ENCODE measurements around the gene ALG12. TPM values are rescaled to one million over a fixed set of nuclear protein-coding genes. Genes with fewer than 3 reads are reported as not detected.

Gene ALG12
- total and polyA plus RNA-seq, 2 donors (not counting 1 experiment from before 2014, with no cell fraction given), result 15.2 to 16.6 TPM

GRCh38 chr22:49928555-49929210 is 10.4 kb upstream of the ALG12 start:
- Histone ChIP-seq H3K36me3 (replicated peaks in 1 of 2; ENCODE audit: control extremely low read depth in 1 of 2, control insufficient read depth in 1 of 2, extremely low read depth in 1 of 2, insufficient read depth in 2 of 2, low read length in 1 of 2) (peaks cover 0 to 3% of the 10 kb centered on the region in 2 experiments), H3K9ac (ENCODE audit: low read length) (no peak overlapping the region), H3K79me2 (ENCODE audit: control insufficient read depth, insufficient read depth, low read length) (peaks cover 6% of the 10 kb centered on the region), H3K27me3 (replicated peaks in 1 of 4; ENCODE audit: control extremely low read depth in 1 of 4, control insufficient read depth in 3 of 4, insufficient read depth in 4 of 4, low read length in 3 of 4) (no peaks in the 10 kb centered on the region), H3K4me1 (ENCODE audit: control insufficient read depth in 2 of 2, insufficient read depth in 2 of 2, low read length in 2 of 2) (peaks cover 67 to 79% of the 10 kb centered on the region in 2 donors), H3K9me3 (ENCODE audit: control extremely low read depth in 1 of 3, control insufficient read depth in 2 of 3, insufficient read depth in 1 of 3, low read length in 2 of 3) (peaks cover 0 to 17% (median 0%) of the 10 kb centered on the region in 3 donors), H3K4me2 (replicated peaks; ENCODE audit: low read depth, low read length, poor library complexity, severe bottlenecking) (peak overlapping the region; percentile 82), H3K4me3 (ENCODE audit: control extremely low read depth in 1 of 5, extremely low read depth in 1 of 5, insufficient read depth in 1 of 5, low read depth in 2 of 5, low read length in 4 of 5) (no peak overlapping the region), H2AFZ (ENCODE audit: insufficient read depth, low read depth, low read length, poor library complexity, severe bottlenecking) (peak overlapping the region; percentile 44), H3K27ac (ENCODE audit: low read length in 2 of 2) (no peak overlapping the region), H4K20me1 (ENCODE audit: control insufficient read depth, insufficient read depth, low read length, poor library complexity, severe bottlenecking) (no peaks in the 10 kb centered on the region)
- Mint-ChIP-seq H3K4me3 (peak overlapping the region; percentile 26), H3K4me1 (peaks cover 65% of the 10 kb centered on the region), H3K9me3 (ENCODE audit: insufficient read depth) (no peaks in the 10 kb centered on the region), H3K27me3 (no peaks in the 10 kb centered on the region), H3K27ac (peak overlapping the region; percentile 73)
- 49% methylated on average over 38 of the region's 38 CpGs for WGBS (ENCODE audit: insufficient coverage)
- ATAC-seq (ENCODE audit: low read depth), result no peak
- intact Hi-C loops (cut with micrococcal nuclease), result loop anchor here (5.0 kb wide), 2 partner anchors 101 to 279 kb away; partner anchors contain the start of gene BRD1
- ChIA-PET CTCF (interaction anchor here (0.5 to 2.9 kb wide), 2 partner anchors 102 to 200 kb away, joined by 6 to 31 read pairs; no protein-coding TSS in a partner anchor), POLR2A (interaction anchor here (0.5 to 0.7 kb wide), 2 partner anchors 34 kb away, joined by 3 to 4 read pairs; no protein-coding TSS in a partner anchor)
- DNase-seq, result peak; percentile 47
- TF ChIP-seq CTCF (IDR thresholded peaks at IDR 0.05) (no peak), EZH2 (IDR thresholded peaks at IDR 0.05; ENCODE audit: borderline replicate concordance, insufficient read depth, low read depth, low read length, poor library complexity, severe bottlenecking) (no peak)

GRCh38 chr22:49928185-49928495 is 9.9 kb upstream of the ALG12 start:
- H2AFZ ChIP-seq (ENCODE audit: insufficient read depth, low read depth, low read length, poor library complexity, severe bottlenecking), result no peak overlapping the region

More at GRCh38 chr22:49928185-49928495, 9.9 kb upstream of the ALG12 start:
- H3K9me3 ChIP-seq (ENCODE audit: control extremely low read depth in 1 of 3, control insufficient read depth in 2 of 3, insufficient read depth in 1 of 3, low read length in 2 of 3), result peaks cover 0 to 17% (median 0%) of the 10 kb centered on the region in 3 donors
- Mint-ChIP-seq H3K4me1 (peaks cover 67% of the 10 kb centered on the region), H3K27ac (peak overlapping the region; percentile 73), H3K9me3 (ENCODE audit: insufficient read depth) (no peaks in the 10 kb centered on the region), H3K27me3 (no peaks in the 10 kb centered on the region), H3K4me3 (peak overlapping the region; percentile 10)
- intact Hi-C loops (cut with micrococcal nuclease), result loop anchor here (5.0 kb wide), 2 partner anchors 101 to 279 kb away; partner anchors contain the start of gene BRD1
- no peak for ATAC-seq (ENCODE audit: low read depth)
- H3K27me3 ChIP-seq (replicated peaks in 1 of 4; ENCODE audit: control extremely low read depth in 1 of 4, control insufficient read depth in 3 of 4, insufficient read depth in 4 of 4, low read length in 3 of 4), result no peaks in the 10 kb centered on the region
- CTCF ChIA-PET, result interaction anchor here (0.5 to 2.9 kb wide), 2 partner anchors 102 to 200 kb away, joined by 6 to 31 read pairs; no protein-coding TSS in a partner anchor
- no peaks in the 10 kb centered on the region for H4K20me1 ChIP-seq (ENCODE audit: control insufficient read depth, insufficient read depth, low read length, poor library complexity, severe bottlenecking)
- H3K4me3 ChIP-seq (ENCODE audit: control extremely low read depth in 1 of 5, extremely low read depth in 1 of 5, insufficient read depth in 1 of 5, low read depth in 2 of 5, low read length in 4 of 5), result no peak overlapping the region
- POLR2A ChIA-PET, result interaction anchor here (0.7 kb wide), 1 partner anchor 34 kb away, joined by 3 read pairs; no protein-coding TSS in a partner anchor
- peaks cover under 1% of the 10 kb centered on the region for H3K79me2 ChIP-seq (ENCODE audit: control insufficient read depth, insufficient read depth, low read length)
- peaks cover 0 to 3% of the 10 kb centered on the region in 2 experiments for H3K36me3 ChIP-seq (replicated peaks in 1 of 2; ENCODE audit: control extremely low read depth in 1 of 2, control insufficient read depth in 1 of 2, extremely low read depth in 1 of 2, insufficient read depth in 2 of 2, low read length in 1 of 2)
- H3K4me2 ChIP-seq (replicated peaks; ENCODE audit: low read depth, low read length, poor library complexity, severe bottlenecking), result no peak overlapping the region
- 81% methylated on average over 8 of the region's 8 CpGs for WGBS (ENCODE audit: insufficient coverage)
- TF ChIP-seq CTCF (IDR thresholded peaks at IDR 0.05) (no peak), EZH2 (IDR thresholded peaks at IDR 0.05; ENCODE audit: borderline replicate concordance, insufficient read depth, low read depth, low read length, poor library complexity, severe bottlenecking) (no peak)
- H3K27ac ChIP-seq (ENCODE audit: low read length in 2 of 2), result no peak overlapping the region
- no peak overlapping the region for H3K9ac ChIP-seq (ENCODE audit: low read length)
- peak; percentile 40 for DNase-seq
- peaks cover 67 to 79% of the 10 kb centered on the region in 2 donors for H3K4me1 ChIP-seq (ENCODE audit: control insufficient read depth in 2 of 2, insufficient read depth in 2 of 2, low read length in 2 of 2)

Measured in B cell (primary cell).